ENCODE data around the gene ATP13A2.

ATP13A2 gene

DNA sequence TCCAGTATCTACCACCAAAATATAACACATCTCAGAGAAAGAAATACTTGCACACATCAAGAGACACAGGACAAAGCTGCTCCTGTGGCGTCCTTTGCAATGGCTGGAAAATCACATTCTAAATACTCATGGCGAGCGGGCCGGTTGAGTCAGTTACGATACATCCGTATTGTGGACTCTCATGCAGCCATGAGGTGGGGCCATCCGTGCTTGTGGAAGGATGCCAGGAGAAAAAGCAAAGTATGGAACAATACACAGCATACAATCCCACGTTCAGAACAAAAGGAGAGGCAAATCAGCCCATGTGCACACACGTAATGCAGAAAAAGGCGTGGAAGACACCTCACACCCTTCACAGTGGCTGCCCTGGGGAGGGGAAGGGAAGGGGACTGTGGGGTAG lies 13.1 kb downstream of the ATP13A2 start:
- no peak for DNase-seq

- DNase-seq = no peak
These were observed 14.9 kb downstream of the ATP13A2 start for GRCh38 chr1:16996845-16997244.

DNA sequence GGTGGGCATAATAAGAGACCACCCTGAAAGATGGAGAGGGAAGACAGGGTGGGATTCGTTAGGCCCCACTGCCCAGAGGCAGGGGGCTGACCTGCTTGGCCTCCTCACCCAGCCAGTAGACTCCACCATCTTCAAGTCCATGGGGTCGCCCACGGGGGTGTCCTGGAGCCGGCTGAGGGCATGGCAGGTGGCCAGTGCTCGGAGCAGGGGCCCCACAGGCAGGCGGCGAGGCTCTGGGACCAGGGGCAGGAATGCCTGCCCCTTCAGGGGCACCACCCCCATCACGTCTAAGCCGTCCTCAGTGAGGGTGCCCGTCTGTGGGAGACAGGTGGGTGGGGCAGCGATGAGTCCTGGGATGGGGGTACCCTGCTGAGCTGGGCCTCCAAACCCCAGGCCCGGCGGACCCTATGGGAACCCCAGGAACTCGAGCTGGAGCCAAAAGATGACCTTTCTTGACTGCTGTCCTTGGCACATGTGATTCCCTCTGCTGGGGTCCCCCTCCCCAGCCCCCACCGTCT lies 18.1 kb downstream of the ATP13A2 start:
- no peak for DNase-seq

GRCh38 chr1:16992675-16993074 lies 19.1 kb downstream of the ATP13A2 start:
- DNase-seq = no peak

DNA sequence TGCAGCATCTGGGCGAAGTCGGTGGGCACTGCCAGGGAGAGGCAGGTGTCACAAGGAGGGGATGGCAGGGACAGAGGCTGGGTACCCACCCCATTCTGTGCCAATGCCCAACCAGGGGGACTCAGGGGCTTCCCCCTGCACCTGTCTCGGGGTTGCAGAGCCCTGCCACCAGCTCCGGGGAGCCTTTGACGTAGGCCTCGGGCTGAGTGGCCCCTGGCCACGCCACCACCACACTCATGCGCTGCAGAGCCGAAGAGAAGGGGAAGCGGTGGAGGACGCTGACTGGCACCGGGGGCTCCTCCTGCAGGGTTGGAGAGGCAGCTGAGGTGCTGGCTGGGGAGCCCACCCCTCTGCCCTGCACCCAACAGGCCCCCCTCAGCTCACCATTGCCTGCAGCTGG lies 19.6 kb downstream of the ATP13A2 start:
- DNase-seq = no peak

GRCh38 chr1:16991571-16991970 lies 20.2 kb downstream of the ATP13A2 start:
- DNase-seq = no peak

DNA sequence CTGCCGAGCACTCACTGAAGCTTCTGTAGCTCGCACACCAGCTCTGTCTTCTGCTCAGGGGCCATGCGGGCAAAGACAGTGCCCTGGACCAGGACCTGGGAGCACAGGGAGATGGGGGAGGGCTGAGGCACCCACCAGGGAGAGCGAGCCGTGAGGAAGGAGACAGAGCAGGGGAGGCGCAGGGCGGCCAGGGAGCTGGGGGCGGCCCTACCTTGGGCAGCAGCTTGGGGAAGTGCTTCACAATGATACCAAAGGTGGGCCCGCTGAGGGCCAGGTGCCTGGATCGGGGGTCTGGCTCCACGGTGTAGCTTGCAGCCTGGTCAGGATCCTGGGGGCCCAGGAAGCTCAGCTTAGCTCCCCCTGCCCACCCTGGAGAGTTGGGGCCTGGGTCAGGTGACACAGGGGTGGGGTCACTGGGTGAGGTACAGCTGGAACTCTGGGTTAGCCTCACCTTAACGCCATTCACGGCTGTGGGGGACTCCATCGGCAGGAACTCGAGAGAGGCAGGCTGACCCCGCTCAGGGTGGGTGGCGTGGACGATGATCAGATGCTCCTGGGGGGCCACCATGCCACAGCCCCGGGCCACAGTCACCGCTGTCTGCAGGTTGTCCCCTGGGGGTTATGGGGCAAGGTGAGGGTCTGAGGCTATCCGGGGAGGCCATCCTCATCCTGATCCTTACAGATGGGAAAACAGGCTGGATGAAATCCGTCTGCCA lies 21.9 kb downstream of the ATP13A2 start:
- DNase-seq = no peak

DNA sequence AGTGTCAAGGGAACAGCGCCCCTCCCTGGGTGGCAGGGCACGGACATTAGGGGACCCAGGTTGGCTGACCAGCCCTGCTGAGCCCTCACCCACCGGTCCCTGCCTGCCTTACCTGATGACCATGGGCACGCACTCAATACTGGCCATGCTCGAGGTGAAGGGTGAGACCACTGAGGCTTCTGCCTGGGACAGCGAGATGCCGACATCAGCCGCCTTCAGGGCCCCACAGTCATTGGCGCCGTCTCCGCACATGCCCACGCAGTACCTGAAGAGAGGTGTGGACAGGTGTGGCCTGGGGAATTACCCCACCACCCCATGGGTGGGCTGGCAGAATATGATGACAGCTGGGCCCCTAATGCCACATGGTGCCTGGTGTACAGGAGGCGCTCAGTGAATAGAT lies 23.5 kb downstream of the ATP13A2 start:
- no peak for DNase-seq

DNA sequence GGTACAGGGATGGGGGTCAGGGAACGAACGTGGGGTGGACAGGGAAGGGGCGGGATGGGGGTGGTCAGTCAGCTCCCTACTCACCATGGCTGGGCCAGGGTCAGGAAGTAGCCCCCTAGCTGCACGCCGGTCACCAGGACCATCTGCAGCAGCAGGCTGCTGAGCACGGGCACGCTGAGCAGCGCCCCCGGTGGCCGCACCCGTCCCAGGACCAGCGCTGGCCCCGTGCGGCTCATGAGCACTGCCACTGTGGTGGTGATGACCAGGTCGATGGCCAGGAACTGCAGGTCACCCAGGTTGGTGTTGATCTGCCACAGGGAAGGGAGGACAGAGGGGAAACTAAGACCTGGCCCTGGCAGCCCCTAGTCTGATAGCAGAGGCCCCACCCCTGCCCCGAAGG lies 24.8 kb downstream of the ATP13A2 start:
- no peak for DNase-seq

DNA sequence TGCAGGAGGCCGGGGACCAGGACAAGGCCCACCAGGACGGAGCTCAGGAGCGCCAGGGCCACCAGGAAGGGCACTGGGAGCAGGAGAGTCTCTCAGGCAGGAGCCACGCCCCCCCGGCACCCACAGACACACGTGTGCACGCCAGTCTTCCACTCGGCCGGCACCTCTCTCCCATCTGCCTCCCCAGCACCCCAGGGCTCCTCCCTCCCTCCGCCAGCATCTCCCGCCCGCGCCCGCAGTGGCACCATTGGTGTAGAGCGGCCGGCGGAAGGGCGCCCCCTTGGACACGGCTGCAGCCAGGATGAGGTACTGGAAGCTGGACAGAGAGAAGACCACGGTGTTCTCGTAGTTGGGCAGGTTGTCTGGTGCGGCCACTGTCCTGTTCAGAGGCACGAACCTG lies 25.2 kb downstream of the ATP13A2 start:
- no peak for DNase-seq

DNA sequence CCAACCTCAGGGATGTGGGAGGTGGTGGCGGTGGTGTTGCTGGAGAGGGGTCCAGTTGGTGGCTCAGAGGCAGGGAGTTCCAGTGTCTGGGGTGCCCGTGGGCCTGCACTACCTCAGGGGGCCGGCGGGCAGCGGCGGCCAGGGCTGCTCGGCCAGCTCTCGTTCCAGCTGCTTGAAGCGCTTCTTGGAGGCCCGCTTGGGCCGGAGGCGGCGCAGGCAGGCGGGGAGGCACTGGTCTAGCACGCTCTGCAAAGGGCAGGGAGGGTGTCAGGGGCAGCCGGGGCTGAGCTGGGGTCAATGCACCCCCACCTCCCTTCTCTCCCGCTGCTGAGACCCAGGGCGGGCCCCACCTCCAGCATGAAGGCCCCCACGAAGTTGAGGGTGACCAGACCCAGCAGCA lies 25.6 kb downstream of the ATP13A2 start:
- DNase-seq = no peak

DNA sequence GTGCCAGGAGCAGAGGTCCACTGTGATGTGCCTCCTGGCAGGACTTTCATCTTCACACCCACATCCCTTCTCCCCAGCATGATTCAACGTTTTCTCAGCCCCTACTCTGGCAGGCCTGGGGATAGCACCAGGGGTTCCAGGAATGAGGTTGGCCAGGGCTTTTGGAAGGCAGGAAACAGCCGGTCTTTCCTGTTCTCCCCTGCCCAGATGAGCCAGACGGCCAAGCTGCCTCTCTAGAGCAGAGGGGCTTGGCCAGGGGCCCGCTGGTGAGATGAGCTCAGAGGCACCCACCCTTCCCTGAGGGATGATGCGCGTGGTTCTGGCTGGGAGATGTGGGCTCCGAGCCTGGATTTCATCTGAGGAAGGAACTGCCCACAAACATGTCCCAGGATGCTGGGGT lies 27.0 kb downstream of the ATP13A2 start:
- DNase-seq = no peak

GRCh38 chr1:16983649-16984048 lies 28.1 kb downstream of the ATP13A2 start:
- no peak for DNase-seq

DNA sequence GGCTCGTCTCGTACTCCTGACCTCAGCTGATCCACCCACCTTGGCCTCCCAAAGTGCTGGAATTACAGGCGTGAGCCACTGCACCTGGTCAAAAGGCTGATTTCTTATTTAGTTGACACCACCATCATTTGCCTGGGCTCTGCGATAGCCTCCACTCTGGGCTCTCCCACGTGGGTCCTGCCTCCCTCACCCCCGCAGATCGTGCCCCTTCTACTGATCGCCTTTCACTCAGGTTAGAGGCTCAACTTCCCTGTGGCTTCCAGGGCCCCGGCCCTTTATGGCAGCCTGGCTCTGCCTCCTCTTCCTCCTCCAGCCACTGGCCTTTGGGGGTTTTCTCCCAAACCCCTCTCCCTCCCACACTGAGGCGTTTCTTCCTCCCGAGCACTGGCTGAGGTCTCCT lies 28.8 kb downstream of the ATP13A2 start:
- DNase-seq = no peak

DNA sequence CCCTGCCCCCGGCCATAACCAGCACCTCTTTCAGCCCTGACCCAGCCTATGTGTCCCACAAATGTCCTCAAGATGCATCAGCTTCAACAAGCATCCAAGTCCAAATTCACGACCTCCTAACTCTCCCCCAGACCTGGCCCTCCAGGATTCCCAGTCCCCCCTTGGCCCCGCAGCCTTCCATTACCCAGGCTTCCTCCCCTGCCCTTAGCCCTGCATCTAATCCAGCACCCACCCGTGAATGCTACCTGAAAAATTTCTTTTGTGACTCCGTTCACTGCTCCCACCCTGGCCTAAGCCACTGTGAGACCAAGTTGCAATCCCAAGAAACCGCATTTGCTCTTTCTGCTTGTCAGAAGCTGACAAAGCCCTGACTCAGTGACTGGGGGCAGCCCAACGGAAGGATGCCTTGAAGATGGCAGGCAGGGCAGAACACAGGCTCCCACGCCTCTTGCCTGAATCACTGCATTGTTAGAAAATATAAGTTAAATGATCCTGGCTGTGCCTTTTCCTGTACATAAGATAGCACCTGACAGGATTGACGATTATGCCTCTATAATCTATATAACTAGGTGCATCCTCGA lies 30.4 kb downstream of the ATP13A2 start:
- no peak for DNase-seq

DNA sequence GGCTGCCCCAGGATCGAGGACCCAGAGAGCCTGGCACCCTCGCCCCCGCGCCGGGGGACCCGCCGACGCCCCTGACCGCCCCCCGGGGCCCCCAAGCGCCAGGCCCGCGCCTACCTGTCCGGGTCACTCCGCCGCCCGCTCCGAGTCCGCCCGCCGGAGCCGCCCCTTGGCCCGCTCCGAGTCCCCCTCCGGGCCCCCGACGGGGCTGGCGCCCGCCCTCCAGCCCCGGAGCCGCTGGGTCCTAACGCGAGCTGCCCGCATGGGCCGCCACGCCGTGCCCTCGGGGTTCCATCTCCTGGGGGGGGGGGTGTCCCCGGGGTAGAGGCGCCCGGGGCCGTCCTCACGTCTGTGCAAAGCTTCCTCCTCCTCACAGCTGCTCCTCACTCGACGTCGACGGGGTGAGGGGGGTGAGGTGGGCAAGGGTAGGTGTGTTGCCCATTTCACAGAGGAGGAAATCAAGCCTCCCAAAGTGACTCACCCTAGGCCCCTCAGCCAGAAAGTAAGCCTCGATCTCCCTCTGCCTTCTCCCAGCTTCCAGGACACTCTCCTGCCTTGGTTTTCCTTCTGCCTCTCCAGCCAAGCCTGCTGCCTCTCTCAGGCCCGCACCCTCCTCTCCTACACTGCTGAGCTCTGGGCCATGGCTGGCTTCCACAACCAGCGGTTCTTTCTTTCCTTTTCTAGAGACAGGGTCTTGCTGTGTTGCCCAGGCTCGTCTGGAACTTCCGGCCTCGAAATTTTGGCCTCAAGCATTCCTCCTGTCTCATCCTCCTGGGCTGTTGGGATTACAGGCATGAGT lies 31.1 kb downstream of the ATP13A2 start, which contains the start of gene MFAP2:
MFAP2 (minus strand) TSS at position 148 of the 796 bp plus-strand sequence. CDS start 2,347 bp downstream, outside the sequence.
- DNase-seq = no peak

DNA sequence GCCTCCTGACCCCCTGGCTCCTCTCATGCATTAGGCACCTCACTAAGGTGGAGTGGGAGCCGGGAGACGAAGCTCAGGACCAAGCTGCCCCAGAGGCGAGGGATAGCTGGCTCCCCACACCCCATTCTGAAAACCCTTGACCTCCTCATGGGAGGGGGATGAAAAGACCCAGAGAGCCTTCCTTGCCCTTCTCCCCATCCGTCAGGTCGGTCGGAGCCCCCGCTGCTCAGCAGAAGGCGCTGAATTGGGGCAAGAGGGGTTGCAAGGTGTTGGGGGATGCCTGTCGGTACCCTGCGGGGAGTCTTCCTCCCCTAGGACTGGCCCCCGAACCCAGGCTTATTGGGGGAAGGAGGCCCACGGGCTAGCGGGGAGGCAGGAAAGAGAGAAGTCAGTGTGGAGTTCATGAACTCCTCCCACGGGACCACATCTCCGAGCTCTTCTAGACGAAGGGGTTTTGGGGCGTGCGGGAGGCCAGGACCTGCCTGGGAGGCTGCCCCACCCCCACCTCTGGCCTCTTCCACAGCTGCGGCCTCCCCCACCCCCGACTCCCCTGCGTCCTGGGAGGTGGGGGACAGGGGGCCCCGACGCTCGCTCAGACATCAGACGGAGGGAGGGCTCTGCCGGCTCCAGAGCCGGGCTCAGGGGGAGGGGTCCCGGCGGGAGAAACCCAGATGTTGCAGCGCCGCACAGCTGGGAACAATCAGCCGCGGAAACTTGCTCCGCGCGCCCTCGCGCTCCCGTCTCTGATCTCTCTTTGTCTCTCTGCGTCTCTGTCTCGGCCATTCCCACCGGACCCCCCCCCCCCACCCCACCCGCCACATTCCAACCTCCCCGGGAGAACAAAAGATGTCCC lies 32.0 kb downstream of the ATP13A2 start:
- no peak for DNase-seq

GRCh38 chr1:16978567-16979474 lies 32.9 kb downstream of the ATP13A2 start:
- DNase-seq = no peak

GRCh38 chr1:16978139-16978538 lies 33.6 kb downstream of the ATP13A2 start:
- no peak for DNase-seq

- DNase-seq = no peak
These were observed 34.4 kb downstream of the ATP13A2 start for GRCh38 chr1:16977377-16977776.

DNA sequence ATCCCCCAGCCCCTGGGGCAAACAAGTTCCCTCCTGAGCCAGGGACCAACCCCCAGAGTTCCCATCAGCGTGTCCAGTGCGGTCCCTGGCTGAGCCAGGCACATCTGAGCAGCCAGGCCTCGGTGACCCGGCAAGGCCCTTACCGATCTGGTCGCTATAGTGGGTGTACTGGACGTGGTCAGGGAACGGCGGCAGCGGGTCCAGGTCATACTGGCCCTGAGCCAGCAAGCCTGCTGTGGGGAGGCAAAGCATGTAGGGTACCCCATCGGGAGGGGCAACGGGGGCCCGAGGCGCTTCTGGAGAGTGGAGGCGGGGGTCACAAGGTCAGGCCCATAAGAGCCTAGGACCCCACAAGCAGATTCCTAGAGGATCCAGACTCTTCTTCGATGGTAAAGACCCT lies 34.8 kb downstream of the ATP13A2 start:
- DNase-seq = no peak

DNA sequence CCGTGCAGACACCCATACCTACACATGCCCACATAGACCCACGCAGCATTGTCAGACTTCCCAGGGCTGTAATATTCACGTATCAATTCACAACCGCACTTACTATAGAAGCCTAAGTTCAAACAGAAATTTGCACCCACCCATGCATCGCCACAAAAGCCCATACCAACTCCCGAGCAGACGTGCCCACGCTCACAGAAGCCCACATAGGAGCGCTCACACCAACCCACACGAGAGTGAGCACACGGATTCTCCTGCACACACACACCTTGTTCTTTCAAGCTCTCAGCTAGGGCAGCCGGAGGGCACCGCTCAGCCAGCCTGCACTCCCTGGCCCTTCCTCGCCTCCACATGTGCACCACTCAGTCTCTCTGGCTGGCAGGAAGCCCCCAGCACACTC lies 35.9 kb downstream of the ATP13A2 start:
- DNase-seq = no peak
